MV-4-11 (cell line): ENCODE results near the gene VIPR2.
"Not testable (repeated sequence)": the region's sequence is repeated elsewhere in the genome, so short reads cannot be mapped to it uniquely, and the experiment has no call there.

ENCODE experiments used
- DNase-seq: peaks from one replicate; lab custom pipeline; 2025; lab: John Stamatoyannopoulos, UW

The VIPR2 gene

GRCh38 chr7:159139639-159140038 lies 5.0 kb downstream of the VIPR2 start:
- no peak for DNase-seq

- no peak for DNase-seq
These were observed 5.5 kb downstream of the VIPR2 start for GRCh38 chr7:159139202-159139601.

- DNase-seq = no peak
These were observed 6.2 kb downstream of the VIPR2 start for GRCh38 chr7:159138508-159138907.

GRCh38 chr7:159137906-159138305 lies 6.8 kb downstream of the VIPR2 start:
- DNase-seq = no peak

- no peak for DNase-seq
These were observed 7.8 kb downstream of the VIPR2 start for GRCh38 chr7:159136846-159137245.

- DNase-seq = no peak
These were observed 8.2 kb downstream of the VIPR2 start for GRCh38 chr7:159136442-159136841.

GRCh38 chr7:159136013-159136412 lies 8.7 kb downstream of the VIPR2 start:
- DNase-seq = no peak

- not testable (repeated sequence) for DNase-seq
These were observed 11.8 kb downstream of the VIPR2 start for GRCh38 chr7:159132670-159133443.

- no peak for DNase-seq
These were observed 13.8 kb downstream of the VIPR2 start for GRCh38 chr7:159130820-159131219.

- no peak for DNase-seq
These were observed 14.4 kb downstream of the VIPR2 start for GRCh38 chr7:159130199-159130775.

GRCh38 chr7:159128767-159129166 lies 15.9 kb downstream of the VIPR2 start:
- DNase-seq = no peak

GRCh38 chr7:159127691-159128642 lies 16.7 kb downstream of the VIPR2 start:
- DNase-seq = no peak

GRCh38 chr7:159126311-159127260 lies 18.1 kb downstream of the VIPR2 start:
- no peak for DNase-seq

GRCh38 chr7:159125955-159126270 lies 18.8 kb downstream of the VIPR2 start:
- no peak for DNase-seq

- DNase-seq = no peak
These were observed 19.3 kb downstream of the VIPR2 start for GRCh38 chr7:159125104-159125954.

GRCh38 chr7:159123793-159124192 lies 20.9 kb downstream of the VIPR2 start:
- not testable (repeated sequence) for DNase-seq

GRCh38 chr7:159123294-159123693 lies 21.4 kb downstream of the VIPR2 start:
- DNase-seq = not testable (repeated sequence)

GRCh38 chr7:159122276-159122675 lies 22.4 kb downstream of the VIPR2 start:
- DNase-seq = no peak

- DNase-seq = no peak
These were observed 23.2 kb downstream of the VIPR2 start for GRCh38 chr7:159121476-159121875.

GRCh38 chr7:159121068-159121467 lies 23.6 kb downstream of the VIPR2 start:
- DNase-seq = no peak

- no peak for DNase-seq
These were observed 24.1 kb downstream of the VIPR2 start for GRCh38 chr7:159120540-159120919.
